Activated CD8-positive, alpha-beta memory T cell treated with anti-CD3 and anti-CD28 coated beads for 48 hours (primary cell): Measurements from ENCODE around the gene AMN.
A peak's percentile ranks its signal among the peaks of the same experiment; 100 is the strongest.
"Not testable (repeated sequence)": the region's sequence is repeated elsewhere in the genome, so short reads cannot be mapped to it uniquely, and the experiment has no call there.

Source experiments
- DNase-seq, 3 experiments: peaks; one replicate each; pipeline ENCODE4 v3.0.0-alpha.2; 2020; ENCODE audit warnings: low read depth in 2 of 3, low spot score in 2 of 3

AMN gene

DNA sequence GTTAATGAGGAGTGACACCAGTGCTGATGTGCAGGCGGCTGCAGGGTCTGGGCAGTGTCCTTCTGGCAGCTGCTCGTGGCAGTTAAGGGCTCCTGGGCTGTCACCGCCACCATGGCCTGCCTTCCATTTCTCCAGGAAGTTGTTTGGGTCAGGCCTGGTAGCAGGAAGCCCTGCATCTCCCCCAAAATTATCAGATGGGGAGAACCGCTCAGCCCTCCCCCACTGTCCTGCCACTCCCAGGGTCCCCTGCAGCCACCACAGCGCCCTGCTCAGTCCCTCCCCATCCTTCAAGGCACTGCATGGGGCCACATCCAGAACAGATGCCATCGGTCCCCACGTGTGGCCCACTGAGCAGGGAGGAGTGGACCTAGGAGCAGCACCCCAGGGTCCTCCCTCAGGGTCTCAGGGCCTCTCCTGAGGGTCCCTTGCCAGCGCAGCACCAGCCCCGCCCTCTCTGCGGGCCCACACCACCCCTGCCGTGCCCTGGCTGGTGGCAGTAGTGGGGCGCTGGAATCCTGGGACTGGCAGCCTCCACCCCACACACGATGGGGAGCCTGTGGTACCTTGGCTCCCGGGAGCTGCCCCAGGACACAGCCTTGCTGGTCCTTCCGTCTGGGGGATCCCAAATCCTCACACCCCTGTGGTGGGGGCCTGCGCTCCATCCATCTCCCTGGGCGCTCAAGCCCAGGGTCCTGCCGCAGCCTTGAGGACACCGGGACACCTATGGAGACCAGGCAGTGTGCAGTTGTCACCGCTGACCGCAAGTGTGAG, 10.3 kb upstream of the AMN start:
- DNase-seq, result no peak

DNA sequence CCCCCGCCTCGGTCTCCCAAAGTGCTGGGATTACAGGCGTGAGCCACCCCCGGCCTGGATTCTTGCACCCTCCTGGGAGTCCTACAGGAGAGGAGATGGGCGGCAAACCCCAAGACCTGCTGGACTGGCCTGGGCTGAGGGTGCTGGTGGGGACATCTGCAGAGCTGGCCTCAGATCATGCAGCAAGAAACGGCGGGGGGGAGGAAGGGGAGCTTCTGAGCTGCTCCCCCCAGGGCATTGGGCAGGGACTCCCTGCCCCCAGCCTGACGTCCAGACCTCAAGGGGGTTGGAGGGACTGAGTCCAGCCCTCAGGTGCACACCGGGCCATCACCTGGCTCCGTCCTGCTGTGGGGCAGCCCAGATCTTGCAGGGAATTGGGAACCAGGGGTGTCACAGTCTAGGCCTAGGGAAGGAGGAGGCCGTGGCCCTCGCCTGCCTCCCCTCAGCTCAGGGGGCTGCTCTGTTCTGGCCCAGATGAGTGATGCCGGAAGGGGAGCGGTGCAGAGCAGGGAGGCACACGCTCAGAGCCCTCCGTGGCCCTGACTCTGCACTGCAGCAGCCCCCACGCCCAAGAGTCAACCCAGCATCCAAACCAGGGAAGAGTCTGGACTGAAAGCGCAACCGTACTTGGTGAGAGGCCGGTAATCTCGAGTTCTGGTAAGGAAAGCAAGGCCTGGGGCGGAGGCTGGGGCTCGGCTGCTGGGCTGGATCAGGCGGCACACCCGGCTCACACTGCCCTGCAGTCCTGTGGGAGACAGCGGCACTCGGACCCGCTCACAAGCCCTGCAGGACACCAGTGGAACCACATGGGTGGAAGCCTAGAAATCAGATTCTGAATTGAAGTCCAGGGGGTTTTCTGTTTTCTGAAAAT, 8.9 kb upstream of the AMN start:
- no peak for DNase-seq

DNA sequence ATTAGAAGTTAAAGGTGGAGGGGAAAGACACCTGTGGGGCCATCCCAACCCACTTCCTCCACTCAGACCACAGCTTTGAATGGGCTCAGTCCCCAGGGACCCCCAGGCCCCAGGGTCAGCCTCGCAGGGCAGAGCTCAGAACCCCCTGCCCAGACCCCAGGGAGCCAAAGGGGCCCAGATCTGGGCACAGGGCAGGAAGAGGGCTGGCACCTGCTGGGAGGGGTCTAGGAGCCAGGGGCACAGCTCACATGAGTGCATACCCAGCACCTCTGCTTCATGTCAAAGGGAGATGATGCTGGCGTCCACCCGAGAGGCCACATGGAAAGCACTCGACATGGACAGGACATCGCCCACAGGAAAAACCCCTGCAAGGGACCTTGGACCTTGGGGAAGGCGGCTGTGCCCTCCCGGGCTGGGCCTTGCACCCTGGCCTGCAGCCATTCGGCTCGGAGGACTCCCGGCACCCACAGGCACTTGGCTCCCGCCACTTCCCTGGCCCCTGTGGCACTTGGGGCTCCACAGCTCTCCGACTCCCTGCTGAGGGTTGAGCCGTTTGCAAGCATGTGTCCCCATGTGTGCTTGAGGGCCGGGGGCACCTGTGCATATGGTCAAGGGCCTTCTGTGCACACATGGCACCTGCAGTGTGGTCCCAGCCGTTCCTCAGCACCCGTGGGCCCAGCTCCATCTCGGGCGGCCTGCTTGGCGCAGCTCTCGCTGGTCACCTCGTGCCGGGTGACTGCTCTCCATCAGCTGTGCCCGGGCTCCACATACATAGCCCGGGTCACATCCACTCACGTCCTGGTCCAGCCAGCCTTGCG, 7.8 kb upstream of the AMN start:
- DNase-seq, result no peak

DNA sequence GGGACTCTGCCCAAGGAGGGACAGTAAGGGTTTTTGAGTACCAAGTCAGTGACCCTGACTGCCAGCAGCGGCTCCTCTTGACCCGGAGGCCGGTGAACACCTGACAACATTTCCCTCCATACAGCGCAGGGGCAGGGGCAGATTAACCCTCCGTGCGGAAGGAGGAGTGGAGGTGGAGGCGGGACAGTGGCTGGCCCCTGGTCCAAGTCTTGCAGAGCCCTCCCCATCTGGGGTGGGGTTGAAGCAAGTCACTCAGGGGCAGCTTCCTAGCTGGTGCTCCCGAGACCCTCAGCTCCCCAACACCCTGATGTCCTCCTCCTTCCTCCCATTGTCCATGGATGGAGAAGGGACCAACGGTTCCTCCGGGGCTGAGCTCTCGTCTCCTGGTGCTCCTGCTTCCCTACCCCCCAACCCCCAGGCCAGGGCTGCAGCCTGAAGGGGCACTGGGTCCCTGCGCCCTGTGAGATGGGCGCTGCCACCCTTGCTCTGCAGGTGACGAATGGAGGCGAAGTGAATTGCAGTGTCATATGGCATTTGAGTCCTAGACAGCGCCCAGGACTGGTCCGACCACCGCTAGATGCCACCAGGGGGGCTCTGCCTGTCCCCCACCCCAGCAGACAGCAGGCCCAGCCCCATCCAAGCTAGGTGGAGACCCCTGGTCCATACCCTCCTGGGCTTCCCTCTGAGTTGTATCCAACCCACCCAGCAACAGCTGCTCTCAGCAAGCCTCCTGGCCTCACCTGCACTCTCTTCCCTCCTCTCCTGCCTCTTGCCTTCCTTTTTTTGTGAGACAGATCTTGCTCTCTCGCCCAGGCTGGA, 7.0 kb upstream of the AMN start:
- DNase-seq, result no peak

DNA sequence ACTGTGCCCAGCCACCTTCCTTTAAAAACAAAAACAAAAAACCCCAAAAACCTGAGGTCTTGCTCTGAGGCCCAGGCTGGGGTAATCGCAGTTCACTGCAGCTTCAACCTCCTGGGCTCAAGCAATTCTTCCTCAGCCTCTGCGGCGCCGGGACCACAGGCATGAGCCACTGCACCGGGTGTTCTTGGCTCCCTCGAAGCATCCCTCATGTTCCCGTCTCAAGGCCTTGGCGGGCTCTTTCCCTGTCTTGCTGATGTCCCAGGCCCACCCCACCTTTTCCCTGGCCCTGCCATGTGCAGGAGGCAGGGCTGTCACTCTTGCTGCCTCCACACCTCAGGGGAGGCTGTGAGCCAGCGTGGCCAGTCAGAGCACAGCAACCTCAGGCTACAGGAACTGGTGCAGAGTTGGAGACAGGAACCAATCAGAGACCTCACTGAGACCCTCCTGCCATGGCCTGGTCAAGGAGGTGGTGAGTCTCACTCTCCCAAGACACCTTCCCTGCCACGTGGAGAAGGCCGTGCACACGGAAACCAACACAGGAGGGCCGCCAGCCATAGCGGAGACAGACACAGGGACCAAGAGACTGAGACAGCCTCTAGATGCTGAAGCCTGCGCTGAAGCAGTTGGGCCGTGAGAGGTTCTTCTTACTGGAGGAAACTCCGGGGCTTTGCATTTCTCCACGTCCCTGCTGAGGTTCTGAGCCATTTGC, 6.0 kb upstream of the AMN start:
- DNase-seq, result no peak

DNA sequence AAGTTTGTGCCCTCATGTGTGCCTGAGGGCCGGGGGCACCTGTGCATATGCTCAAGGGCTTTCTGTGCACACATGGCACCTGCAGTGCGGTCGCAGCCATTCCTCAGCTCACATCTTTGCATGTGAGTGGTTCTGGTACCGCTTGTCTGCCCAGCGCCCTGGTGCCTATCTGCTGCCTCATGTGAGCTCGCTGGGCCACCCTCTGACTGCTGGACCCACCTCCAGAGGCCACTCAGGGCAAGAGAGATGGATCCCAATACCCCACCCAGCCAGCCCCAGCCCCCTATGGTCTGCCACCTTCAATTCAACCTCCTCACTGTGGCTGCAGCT, 5.4 kb upstream of the AMN start:
- no peak for DNase-seq

DNA sequence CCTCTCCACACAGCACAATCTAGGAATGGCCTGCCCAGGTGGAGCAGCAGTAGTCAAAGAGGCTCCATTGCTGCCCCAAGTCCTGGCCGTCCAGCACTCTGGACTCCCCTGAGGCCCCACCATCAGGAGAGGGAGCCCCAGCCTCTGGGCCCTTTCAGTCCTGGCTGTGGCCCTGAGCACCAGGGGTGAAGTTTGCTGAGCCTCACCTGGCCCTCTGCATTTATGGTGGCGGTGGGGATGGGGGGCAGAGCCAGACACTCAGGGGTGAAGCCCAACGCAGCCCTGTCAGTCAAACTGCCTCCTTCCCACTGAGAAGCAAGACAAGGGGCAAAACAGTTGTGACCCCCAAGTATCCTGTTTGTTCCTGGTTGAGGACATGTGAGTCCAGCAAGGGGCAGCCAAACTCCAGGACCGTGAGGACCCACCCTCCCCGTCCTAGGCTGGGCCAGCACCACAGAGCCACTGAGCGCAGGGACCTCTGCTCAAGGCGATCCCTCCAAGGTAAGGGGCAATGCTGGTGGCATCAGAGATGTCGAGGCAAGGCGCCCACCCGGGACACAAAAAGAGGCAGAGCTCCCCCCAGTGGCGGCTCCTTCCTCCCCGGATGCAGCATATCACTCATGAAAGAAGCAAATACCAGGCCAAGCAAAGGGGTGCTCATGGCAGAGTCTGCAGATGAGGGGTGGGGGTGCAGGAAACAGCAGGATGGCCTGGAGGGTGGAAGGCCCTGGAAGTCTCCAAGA, 4.8 kb upstream of the AMN start:
- DNase-seq, result peak in 2 of 3 experiments; percentile 44 to 52

DNA sequence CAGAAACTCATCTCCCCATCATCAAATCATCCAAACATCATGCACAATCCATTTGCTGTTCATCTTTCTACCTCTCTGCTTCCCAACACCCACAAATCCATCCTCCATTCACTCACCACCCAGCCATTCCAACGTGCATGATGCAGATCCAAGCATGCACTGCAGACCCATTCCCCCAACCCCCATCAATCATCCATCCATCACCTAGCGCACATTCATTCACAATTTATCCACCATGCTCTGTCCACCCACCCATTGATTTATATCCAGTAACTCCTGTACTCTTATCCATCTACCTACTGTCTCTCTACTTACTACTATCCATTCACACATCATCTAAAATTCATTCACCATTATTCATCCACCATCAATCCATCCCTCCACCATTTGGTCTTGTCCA, 4.0 kb upstream of the AMN start:
- no peak for DNase-seq

DNA sequence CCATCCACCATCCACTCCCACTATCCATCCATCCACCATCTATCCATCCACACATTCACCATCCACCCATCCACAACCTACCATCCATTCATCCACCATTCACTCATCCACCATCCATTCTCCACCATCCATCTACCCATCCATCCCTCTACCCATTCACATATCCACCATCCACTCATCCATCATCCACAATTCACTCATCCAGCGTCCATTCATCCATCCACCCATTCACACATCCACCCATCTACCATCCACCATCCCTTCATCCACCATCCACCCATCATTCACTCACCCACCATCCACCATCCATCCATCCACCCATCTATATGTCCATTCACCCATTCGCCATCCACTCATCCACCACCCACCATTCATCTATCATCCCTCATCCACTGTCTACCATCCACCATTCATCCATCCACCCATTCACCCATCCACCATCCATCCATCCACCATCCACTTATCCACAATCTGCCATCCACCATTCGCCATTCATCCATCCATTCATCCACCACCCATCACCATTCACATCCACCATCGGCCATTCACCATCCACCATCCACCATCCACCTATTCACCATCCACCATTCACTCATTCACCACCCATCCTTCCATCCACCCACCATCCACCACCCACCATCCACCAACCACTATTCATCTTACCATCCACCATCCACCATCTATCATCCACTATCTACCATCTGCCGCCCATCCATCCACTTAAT, 2.0 kb upstream of the AMN start:
- DNase-seq, result no peak

DNA sequence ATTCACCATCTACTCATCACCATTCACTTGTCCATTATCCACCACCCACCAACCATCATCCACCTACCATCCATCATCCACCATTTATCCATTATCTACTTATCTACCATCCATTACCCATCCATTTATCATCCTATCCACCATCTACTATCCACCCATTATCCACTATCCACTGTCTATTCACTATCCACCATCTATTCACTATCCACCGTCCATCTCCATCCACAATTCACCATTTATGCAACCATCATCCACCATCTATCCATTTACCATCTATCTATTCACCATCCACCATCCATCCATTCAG, 1.5 kb upstream of the AMN start:
- DNase-seq, result no peak

DNA sequence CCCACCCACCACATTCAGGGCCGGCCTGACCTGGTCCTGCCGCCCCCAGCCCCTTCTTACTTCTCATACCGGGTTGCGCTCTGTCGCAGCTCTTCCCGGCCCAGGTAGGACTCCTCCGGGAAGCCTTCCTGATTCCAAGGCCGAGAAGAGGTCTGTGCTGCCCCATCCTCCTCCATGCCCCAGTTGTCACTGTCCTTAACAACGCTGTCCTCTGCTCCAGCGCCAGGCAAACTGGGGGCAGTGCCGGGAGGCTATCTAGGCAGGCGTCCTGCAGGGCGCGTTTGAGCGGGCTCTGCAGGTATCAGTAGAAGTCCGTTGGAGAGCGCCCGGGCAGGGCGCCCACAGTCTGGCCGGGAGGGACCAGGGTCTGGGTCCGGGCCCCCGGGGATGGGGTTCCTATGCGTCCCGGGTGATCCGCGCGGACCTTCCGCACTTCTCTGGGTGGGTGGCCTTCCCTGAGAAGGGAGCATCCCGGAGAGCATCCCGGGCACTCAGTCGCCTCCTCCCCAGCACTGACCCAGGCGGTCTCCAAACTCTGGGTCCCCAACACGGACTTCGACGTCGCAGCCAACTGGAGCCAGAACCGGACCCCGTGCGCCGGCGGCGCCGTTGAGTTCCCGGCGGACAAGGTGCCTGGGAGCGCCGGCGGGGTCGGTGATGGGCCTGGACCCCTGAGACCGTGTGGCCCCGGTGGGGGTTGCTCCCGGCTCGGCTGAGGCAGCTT, 900 bp downstream of the AMN start:
- no peak for DNase-seq

DNA sequence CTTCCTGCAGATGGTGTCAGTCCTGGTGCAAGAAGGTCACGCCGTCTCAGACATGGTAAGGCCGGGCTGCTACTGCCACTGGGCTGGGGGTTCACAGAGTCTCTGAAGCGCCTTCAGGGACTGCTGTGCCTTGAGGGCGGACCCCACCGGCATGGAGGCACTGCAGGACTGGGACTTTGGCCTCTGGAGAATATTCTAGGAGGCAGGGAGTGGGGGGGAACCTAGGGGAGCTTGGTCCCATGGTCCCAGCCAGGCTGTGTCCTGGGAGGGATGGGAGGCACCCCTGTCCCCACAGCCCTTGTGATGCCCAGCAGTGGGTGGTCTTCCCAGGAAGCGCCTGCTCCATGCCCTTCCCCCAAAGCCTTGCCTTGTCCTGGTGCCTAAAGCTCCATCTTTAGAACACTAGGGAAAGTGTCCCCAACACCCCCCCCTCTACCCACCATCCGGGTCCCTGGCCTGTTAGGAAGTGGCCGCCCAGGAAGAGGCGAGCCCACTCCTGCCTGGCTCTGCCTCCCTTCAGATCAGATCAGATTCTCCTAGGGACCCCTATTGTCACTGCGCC, 1.5 kb downstream of the AMN start:
- no peak for DNase-seq

DNA sequence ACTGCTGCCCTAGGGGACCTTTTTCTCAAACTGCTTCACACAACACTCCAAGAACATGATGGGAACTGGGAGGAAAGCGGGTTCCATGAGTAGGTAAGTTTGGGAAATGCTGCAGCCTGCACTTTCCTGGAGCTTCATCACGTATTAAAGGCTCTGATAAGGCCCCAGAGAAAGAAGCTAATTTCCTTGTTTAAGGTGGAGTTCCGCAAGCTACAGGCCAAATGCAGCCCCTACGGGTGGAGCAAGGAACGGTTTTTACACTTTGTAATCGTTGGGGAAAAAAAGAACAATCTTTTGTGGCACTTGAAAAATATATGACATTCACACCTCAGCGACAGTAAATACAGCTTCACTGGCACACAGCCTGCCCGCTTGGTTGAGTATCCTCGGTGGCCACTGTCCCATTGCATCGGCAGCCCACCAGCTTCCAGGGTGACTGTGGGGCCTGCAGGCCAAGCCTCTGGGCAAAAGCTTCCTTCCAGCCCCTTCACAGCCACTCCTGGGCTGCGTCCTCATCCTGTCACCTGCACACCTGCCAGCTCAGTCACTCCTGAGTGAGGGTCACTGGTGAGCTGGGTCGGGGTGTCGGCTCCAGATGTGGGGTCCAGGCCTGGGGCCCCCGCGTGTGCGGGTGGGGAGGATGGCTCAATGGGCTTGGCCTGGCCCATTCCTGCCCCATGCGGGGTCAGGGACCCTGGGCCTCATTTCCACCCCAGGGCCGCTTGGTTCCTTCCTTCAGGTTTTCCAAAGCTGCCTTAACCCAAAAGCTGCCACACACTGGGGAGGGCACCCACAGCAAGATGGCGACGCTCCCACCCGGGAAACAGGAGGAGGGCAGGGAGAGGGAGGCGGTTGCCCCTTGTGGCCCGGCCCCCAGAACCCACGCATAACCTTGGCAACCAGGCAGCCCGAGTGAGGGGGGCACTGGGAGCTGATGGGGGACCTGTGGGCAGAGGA, 2.4 kb downstream of the AMN start:
- DNase-seq, result no peak

DNA sequence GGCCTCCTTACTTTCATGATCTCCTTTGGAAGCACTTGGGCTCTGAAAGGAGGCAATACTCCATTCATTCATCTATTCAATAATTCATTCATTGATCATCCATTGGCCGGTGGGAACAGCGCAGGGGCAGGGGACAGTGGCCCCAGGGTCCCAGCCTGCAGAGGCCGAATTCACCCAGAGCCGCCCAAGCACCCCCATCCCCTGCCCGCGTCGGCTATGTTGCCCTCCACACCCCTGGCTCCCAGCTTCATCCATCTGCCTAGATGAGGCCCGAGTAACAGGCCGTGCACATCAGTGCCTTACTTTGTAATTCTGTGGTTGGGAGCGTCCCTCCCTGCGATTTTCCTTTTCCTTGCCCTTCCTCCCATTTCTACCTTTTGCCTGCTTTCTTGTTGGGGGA, 3.2 kb downstream of the AMN start:
- DNase-seq, result no peak

DNA sequence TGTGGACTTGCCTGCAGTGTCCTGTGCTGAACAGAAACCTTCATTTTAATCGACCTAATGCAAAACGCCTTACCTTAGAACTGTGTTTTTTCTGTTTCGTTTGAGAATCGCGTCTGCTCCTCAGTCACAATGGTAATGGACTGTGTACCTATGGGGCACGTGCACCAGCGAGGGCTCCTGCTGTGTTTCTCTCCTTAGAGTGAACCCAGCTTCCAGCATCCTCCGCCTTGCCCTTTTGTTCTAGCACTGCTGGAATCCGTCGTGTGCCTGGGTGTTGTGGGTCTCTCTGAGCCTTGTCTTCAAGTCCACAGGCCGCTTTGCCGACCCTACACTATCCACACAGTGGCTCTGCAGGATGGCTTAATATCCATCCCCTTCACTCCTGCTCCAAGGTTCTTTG, 3.6 kb downstream of the AMN start:
- DNase-seq, result no peak

DNA sequence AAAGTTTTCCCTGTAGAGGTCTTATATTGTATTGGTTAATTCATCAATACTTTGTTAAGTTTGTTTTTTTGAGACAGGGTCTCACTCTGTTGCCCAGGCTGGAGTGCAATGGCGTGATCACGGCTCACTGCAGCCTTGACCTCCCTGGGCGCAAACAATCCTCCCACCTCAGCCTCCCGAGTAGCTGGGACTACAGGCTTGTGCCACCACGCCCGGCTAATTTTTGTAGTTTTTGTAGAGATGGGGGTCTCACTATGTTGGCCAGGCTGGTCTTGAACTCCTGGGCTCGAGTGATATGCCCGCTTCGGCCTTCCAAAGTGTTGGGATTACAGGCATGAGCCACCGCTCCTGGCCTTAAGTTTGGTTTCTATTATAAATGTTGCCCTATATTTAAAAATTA, 4.4 kb downstream of the AMN start:
- not testable (repeated sequence) for DNase-seq

DNA sequence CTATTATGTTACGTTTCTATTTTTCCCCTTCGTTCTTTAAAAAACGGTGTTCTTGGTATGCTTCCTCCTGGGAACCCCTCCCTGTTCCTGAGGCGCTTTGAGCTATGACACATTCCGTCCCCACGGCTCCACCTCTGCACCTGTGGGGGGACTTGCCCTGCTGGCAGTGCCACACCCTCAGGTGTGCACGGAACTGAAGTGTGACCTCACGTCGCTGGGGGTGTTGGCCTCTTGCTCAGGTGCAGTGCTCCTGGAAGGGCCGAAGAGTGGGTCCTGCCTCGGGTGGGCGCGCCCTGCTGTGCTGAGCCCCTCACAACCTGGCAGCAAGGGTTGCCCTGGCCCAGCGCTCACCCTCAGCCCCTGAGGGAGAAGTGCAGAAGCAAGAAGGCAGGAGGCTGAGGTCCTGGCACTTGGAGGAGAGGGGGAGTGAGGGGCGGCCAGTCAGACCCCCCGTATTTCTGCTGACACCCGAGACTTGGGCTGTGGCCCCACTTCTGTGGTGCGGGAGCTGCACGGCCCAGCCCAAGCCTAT, 4.9 kb downstream of the AMN start:
- no peak for DNase-seq
